HG03575 (cell line): ENCODE measurements around the gene ZDHHC11B.
"Not testable (repeated sequence)": the region's sequence is repeated elsewhere in the genome, so short reads cannot be mapped to it uniquely, and the experiment has no call there.

ENCODE experiments used
- ATAC-seq: cut with Tn5 transposase; IDR thresholded peaks from one replicate; pipeline ENCODE4 v1.9.1; 2021; ENCODE audit not compliant: unreplicated experiment, insufficient number of reproducible peaks, low FRiP score; ENCODE audit errors: extremely low read depth

ZDHHC11B gene

DNA sequence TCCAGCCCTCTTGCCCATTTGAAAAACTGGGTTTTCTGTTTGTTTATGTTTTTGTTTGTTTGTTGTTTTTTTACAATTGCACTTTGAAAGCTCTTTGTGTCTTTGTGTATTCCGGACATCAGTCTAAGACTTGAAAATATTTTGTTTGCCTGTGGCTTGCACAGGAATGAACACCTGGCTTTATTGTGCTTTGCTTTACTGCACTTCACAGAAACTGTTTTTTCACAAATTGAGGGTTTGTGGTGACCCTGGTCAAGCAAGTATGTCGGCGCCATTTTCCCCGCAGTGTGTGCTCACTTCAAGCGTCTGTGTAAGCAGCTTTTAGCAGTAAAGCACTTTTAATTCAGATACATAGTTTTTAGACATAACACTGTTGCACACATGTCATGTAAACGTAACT lies 42.3 kb downstream of the ZDHHC11B start:
- ATAC-seq = not testable (repeated sequence)

DNA sequence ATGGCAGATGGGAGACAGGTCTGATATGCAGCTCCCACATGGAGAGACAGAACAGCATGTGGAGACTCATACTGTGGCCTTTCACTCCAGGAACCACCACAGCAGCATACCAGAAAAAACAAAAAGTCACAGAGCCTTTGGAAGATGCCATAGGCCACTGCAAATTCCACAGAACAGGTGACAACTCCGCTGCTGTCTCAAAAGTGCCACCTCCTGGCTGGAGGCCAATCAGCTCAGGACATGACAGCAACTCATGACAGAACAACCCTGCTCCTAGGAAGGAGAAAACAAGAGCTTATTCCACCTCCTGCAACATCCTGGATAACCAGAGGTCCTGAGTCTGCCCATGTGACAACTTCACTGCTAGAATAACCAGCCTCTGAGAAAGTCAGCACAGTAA lies 50.4 kb downstream of the ZDHHC11B start:
- ATAC-seq = not testable (repeated sequence)

DNA sequence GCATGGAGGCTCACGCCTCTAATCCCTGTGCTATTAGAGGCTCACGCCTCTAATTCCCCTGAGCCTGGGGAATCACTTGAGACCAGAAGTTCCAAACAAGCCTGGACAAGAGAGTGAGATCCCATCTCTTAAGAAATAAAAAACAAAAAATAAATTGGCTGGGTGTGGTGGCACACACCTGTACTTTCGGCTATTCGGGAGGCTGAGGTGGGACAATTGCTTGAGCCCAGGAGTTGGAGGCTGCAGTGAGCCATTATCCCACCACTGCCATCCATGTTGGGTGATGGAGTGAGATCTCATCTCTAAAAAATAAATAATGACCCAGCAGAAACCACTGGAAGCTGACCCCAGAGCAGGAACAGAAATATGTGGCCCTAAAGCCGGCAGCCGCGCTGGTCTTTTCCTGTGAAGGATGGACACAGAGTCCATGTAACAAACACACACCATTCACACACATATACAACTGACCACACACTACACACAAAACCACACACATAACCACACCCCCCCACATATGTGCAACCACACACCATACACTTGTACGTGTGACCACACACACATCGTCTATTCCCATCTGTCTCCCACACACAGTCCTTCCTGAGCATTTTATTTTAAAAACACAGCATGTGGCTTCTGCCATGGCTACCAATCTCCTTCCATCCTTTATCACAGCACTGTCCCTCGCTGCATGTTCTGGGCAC lies 51.6 kb downstream of the ZDHHC11B start:
- not testable (repeated sequence) for ATAC-seq

DNA sequence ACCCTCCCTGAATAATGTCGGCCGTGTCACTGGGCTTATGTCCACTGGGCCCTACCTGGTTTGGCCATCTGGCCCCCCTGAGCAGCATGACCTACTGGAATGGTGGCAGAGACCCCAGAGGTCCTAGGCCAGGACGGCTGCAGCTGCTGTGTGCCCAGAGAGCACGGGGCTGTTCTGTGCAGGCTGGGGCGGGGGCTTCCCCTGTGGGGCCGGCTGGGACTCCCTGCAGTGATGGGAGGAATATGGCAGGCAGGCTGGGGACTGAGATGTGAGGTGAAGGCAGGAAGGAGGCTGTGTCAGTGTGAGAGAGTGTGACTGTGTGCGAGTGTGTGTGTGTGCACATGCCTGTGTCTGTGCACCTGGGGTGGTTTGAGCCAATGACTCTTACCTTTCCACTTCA lies 55.3 kb downstream of the ZDHHC11B start:
- not testable (repeated sequence) for ATAC-seq

DNA sequence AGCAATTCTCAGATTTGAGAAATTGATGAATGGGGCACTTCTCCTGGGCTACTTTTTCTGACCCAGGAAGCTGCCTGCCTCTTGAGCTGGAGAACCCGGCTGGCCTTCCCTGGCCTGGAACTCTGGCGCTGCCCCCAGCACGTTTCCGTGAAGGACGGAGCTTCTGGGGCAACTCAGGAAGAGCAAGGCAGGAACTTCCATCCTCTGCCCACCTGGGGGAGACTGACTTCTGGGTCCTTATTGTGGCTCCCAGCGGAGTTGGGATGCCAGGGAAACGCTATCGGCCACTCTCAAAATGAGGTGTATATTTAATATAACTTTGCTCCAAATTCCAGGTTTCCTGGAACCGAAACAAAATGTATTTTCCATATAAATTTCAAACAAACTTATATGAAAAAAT lies 57.4 kb downstream of the ZDHHC11B start:
- not testable (repeated sequence) for ATAC-seq

DNA sequence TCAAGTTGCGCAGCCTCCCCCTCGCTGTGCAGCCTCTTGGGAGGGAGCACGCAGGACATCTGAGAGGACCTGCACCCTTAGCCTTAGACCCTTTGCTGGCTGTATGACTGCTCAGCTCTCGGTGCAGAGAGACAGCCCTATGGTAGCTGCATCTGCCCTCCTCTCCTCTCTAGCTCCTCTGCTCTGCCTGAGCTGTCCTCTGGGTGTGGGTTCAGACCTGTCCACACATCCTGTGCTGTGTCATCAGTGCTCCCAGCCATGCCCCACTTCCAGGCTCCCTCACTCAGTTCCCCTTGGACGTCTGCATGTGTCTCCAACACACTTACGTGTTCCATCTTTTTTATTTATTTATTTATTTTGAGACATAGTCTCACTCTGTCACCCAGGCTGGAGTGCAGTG lies 60.7 kb downstream of the ZDHHC11B start:
- not testable (repeated sequence) for ATAC-seq

DNA sequence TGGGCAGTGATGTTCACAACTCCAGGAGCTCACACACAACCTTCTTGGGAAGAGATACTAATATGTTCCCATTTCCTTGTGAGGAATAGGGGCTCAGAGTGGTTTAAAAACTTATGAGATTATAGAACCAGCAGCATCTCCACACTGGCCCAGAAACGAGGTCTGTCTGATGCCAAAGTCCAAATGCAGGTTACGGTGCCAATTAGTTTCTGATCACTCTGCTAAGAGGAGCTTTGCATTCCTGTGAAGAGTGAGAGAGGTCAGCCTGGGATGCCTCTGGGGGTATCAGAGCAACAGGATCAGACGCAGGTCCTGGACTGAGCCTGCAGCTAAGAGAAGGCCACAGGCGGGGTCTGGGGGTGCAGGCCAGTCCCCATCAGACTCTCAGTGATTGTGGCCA lies 61.2 kb downstream of the ZDHHC11B start:
- not testable (repeated sequence) for ATAC-seq

DNA sequence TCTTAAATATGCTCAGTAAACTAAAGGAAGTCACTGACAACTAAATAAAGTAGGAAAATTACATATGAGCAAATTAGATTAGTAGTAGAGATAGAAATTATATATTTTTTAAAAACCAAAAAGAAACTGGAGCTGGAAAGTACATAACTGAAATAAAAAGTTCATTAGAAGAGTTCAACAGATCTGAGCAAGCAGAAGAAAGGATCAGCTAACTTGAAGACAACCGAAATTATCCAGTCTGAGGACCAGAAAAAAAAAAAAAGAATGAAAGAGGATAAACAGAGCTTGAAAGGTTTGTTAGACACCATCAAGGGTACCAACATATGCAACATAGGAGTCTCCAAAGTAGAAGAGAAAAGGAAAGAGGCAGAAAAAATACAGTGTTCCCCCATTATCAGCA lies 65.2 kb downstream of the ZDHHC11B start:
- ATAC-seq = not testable (repeated sequence)

DNA sequence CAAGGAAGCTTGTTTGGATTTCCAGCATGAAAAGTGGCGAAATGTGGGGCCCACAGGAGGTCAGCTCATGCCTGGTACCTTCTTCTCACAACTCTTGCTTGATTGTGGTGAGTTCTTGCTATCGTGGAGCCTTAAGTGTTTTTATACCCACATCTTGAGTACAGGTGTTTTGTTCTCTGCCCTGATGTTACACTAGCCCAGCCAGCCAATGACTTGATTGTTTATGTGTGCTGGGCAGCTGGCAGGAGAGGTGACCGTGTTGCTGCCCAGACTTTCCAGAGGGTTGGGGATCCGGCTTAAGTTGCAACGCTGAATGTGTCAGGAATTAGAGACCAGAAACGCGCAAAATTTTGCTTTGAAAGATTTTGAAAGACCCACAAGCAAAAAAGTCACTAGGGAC lies 67.4 kb downstream of the ZDHHC11B start:
- ATAC-seq = no peak

DNA sequence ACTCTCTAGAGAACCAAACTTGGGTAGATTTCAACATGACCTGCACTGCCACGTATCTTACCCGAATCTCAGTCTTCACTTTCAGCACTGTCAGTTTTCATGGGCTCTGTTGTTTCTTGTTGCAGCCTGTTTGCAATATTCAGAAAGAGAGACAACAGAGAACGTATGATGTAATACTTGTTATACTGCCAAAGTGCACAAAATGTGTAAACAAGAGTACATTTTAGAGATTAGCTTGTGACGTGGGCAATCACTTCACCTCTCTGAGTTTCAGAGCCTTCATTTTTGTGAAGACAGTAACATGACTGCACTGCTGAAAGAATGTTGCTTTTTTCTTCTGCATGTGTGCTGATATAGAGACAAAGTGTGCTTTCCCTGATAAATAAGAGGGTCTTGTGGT lies 67.8 kb downstream of the ZDHHC11B start:
- not testable (repeated sequence) for ATAC-seq

DNA sequence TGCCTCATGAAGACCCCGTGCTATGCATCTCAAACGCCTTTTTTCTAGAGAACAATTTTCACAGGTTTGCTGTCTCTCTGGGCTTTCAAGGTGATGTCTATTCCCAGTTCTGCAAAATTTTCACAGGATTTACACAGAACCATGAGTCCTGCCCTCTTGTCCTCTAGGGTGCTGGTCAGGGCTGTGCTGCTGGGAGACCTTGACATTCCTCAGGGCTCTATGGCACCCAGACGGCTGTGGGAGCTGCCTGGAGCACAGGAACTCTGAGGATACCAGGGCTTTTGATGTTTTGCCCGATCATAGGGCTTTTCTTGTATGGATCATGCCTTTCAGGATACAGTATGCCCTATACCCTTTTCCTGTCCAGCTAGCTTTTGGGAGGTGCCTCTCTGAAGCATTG lies 68.9 kb downstream of the ZDHHC11B start:
- ATAC-seq = not testable (repeated sequence)

DNA sequence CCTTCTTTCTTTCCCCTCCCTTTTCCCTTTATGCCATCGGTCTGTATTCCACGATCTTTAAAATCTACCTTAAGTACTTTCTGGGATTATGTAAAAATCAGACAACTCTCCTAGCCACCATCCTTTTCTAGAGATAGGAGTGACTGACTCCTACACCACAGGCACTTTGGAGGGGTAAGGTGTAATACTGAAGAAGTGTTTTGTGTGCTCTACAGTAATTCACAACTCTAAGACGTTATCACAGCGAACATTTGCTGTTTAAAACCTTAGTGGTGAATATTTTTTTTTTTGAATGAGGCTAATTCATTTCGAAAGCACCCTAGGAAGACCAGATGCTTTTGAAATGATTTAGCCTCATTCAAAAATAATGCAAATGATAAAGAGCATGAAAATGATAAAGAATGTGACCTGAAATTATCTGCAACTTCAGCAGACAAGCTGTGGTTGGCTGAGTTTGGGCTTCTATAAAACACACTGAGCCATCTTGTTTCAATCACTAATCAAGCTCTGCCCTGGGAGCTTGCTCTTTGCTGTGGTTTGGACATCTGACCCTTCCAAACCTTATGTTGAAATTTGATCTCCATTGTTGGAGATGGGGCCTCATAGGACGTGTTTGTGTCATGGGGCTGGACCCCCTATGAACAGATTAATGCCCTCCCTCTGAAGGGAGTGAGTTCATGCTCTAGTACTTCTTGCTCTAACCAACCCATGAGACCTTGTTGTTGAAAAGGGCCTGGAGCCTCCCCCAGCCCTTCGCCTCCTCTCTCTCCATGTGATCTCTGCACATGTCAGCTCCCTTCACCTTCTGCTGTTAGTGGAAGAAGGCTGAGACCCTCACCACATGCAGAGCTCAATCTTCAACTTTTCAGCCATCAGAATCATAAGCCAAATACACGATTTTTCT lies 70.1 kb downstream of the ZDHHC11B start:
- ATAC-seq = not testable (repeated sequence)

DNA sequence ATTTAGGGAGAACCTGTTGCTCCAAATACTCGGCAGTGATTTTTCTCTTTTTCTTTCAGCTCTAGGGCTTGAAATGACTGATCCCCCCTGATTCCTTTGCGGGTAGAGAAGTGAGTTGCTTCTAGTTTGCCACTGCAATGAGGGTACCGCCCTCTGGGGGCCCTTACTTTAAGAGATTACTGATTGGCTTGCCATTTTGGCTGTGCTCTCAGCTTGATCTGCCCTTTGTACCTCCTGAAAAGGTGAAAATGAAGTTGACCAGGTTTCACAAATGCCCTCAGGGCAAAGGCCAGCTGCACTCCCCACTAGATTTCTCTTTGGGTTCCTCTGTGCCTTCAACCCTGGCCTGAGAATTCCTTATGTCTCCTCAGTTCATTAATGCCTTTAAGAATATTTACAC lies 70.8 kb downstream of the ZDHHC11B start:
- ATAC-seq = not testable (repeated sequence)

DNA sequence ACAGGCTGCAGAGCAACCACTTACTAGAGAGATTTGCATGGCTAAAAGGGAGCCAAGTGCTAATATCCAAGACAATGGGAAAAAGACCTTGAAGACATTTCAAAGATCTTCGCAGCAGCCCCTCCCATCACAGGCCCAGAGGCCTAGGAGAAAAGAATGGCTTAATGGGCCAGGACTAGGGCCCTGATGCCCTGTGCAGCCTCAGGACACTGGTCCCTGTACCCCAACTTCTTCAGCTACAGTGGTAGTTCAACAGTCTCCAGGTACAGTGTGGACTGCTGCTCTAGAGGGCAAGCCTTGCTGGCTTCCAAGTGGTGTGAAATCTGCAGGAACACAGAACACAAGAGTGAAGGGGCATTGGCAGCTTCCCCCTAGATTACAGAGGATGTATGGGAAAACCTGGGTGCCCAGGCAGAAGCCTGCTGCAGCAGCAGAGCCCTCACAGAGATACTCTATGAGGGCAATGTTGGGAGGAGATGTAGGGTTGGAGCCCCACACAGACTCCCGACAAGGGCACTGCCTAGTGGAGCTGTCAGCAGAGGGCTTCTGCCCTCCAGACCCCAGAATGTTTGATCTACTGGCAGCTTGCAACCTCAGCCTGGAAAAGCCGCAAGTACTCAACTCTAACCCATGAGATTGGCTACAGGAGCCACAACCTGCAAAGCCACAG lies 75.5 kb downstream of the ZDHHC11B start:
- ATAC-seq = not testable (repeated sequence)

DNA sequence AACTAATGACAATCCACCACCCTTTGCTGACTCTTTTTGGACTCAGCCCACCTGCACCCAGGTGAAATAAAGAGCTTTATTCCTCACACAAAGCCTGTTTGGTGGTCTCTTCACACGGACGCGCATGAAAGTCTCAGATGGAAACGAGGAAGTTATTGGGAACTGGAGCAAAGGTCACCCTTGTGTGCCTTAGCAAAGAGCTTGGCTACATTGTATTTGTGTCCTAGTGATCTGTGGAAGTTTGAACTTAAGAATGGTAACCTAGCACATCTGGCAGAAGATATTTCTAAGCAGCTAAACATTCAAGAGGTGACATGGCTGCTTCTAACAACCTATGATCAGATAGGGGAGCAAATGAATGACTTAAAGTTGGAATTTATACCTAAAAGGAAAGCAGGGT lies 76.2 kb downstream of the ZDHHC11B start:
- ATAC-seq = not testable (repeated sequence)

DNA sequence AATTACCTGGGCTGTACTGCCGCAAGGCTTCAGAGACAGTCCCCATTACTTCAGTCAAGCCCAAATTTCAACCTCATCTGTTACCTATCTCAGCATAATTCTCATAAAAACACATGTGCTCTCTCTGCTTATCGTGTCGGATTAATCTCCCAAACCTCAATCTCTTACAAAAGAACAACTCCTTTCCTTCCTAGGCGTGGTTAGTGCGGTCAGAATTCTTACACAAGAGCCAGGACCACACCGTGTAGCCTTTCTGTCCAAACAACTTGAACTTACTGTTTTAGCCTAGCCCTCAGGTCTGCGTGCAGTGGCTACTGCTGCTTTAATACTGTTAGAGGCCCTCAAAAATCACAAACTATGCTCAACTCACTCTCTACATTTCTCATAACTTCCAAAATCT lies 78.4 kb downstream of the ZDHHC11B start:
- not testable (repeated sequence) for ATAC-seq

DNA sequence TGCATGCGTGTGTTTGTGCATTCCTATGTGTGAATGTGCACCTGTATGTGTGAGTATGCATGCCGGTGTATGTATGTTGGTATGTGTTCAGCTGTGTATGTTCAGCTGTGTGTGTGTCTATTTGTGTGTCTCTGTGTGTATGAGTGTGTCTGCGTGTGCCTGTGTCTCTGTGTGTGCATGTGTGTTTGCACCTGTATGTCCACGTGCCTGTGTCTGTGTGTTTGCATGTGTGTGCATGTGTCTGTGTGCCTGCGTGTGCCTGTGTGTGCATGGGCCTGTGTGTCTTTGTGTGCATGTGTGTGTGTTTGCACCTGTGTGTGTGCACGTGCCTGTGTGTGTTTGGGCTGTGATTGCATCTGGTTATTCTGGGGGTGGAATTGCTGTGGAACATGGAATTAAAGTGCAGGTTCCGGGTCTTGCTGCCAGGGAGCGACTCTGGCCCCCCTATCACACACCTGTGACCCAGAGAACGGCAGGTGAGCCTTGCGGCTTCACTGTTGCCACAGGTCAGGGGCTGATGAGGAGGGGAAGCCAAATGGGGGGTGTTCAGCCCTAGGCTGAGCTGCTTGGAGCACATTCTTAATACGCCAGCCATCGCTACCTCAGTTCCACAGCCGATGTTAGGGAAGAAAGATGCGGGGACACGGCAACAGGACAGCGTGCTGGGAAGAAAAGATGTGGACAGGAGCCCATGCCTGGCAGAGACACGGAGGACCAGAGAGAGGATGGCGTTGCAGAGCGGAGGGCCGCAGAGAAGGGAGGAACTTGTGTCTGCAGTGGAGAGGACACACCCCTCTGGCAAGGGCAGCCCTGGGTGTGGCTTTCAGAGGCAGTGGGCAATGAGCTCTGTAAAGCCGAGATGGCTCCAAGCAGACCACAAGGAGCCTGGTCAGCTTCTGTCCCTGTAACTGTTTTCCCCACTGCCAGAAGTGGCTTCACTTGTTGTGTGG lies 87.5 kb downstream of the ZDHHC11B start:
- not testable (repeated sequence) for ATAC-seq

DNA sequence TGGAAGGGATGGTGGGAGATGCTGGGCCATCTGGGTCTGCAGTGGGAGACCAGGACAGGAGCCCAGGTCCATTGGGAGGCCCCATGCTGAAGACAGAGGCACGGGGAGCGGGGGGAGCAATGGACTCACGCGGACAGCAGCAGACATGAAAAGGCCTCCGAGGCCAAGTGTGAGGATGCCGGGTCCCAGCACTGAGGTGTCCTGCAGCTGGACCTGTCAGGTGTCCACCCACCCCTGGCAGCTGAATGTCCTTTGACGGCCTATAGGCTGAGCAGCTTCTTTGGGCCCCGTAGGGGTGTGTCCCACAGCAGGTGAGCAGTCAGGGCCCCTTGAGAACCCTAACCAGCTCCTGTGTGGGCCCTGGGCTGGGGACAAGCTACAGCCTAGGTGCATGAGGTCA lies 88.3 kb downstream of the ZDHHC11B start:
- ATAC-seq = not testable (repeated sequence)

DNA sequence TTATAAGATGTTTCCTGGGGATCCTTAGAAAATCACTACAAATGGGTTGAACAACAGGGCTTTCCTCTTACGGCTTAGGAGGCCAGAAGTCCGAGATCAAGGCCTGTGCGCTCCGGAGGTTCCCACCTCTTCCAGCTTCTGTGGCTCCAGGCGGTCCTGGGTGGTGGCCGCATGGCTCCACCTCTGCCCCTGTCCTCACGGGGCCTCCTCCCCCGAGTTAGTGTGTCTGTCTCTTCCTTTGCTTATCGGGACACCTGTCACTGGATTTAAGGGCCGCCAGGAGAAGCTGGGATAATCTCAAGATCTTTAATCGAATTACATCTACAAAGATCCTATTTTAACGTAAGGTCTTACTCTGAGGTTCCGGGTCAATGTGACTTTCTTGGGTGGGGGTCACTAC lies 89.1 kb downstream of the ZDHHC11B start:
- ATAC-seq = not testable (repeated sequence)
